ENCODE measurements around the gene TMEM108.

TMEM108 gene

DNA sequence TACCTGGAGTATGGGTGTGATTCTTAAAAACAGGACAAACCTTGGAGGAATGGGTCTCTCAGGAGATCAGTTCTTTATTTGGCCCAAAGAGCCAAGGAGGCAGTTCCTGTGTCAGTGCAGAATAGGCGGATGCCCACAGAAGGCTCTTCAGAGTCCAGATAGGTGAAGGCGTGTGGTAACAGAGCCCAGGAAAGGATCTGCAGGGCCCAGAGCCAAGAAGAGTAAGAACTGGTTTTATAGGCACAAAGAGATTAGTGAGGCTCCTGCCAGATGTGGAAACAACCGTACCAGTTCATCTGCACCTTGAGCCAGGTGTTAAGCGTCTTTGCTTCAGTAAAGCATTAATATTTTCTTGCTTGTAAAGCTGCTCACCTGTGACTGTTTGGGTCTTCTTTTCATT lies 221.6 kb downstream of the TMEM108 start:
- DNase-seq (ENCODE audit: extremely low spot score) = no peak
- ChIA-PET CTCF (no interaction called here), POLR2A (no interaction called here)
- TF ChIP-seq HDGF (IDR thresholded peaks at IDR 0.05; ENCODE audit: borderline replicate concordance) (no peak), NFRKB (IDR thresholded peaks at IDR 0.05) (no peak), TARDBP (IDR thresholded peaks at IDR 0.05) (no peak), PKNOX1 (IDR thresholded peaks at IDR 0.05) (no peak), LEF1 (IDR thresholded peaks at IDR 0.05; ENCODE audit: borderline replicate concordance) (no peak), FOXK2 (IDR thresholded peaks at IDR 0.05) (no peak), CTBP1 (IDR thresholded peaks at IDR 0.05; ENCODE audit: borderline replicate concordance) (no peak), L3MBTL2 (conservative IDR thresholded peaks at IDR 0.05) (no peak), ELF4 (IDR thresholded peaks at IDR 0.05) (no peak), SP1 (IDR thresholded peaks at IDR 0.05) (no peak), FOXM1 (IDR thresholded peaks at IDR 0.05; ENCODE audit: borderline replicate concordance) (no peak), ARNT (IDR thresholded peaks at IDR 0.05) (no peak), BHLHE40 (IDR thresholded peaks at IDR 0.05; ENCODE audit: borderline replicate concordance) (no peak)

GRCh38 chr3:133262333-133262732 lies 224.1 kb downstream of the TMEM108 start:
- TF ChIP-seq ELF4 (IDR thresholded peaks at IDR 0.05) (no peak), LEF1 (IDR thresholded peaks at IDR 0.05; ENCODE audit: borderline replicate concordance) (no peak), FOXM1 (IDR thresholded peaks at IDR 0.05; ENCODE audit: borderline replicate concordance) (no peak), HDGF (IDR thresholded peaks at IDR 0.05; ENCODE audit: borderline replicate concordance) (no peak), PKNOX1 (IDR thresholded peaks at IDR 0.05) (no peak)
- CTCF ChIA-PET = no interaction called here
- DNase-seq (ENCODE audit: extremely low spot score) = no peak
- POLR2A ChIA-PET = no interaction called here

GRCh38 chr3:133264920-133265319 lies 226.7 kb downstream of the TMEM108 start:
- ChIA-PET CTCF (no interaction called here), POLR2A (no interaction called here)
- TF ChIP-seq FOXA1 (IDR thresholded peaks at IDR 0.05) (no peak), SP1 (IDR thresholded peaks at IDR 0.05) (no peak), HDGF (IDR thresholded peaks at IDR 0.05; ENCODE audit: borderline replicate concordance) (no peak), ELF4 (IDR thresholded peaks at IDR 0.05) (no peak)
- no peak for DNase-seq (ENCODE audit: extremely low spot score)

DNA sequence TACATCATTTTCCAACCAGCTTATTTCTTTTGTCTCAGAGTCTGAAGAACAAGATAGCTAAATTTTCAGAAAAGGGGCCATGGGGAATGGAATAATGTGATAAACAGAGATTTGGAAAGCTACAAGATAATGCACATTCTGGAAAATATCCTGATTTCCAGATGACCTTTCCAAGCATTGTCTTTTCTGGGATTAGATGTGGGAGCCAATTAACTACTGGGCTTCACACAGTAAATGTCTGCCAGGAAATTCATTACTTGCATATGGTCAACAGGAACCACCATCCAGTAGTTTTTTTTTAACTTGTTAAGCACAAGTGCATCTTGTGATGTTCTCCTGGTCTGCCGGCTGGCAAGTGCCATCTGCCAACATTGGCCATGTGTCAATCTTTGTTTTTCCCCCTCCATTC lies 230.5 kb downstream of the TMEM108 start:
- TF ChIP-seq CTBP1 (IDR thresholded peaks at IDR 0.05; ENCODE audit: borderline replicate concordance) (no peak), ARNT (IDR thresholded peaks at IDR 0.05) (no peak), BHLHE40 (IDR thresholded peaks at IDR 0.05; ENCODE audit: borderline replicate concordance) (no peak), L3MBTL2 (conservative IDR thresholded peaks at IDR 0.05) (no peak), ELF4 (IDR thresholded peaks at IDR 0.05) (no peak), HDGF (IDR thresholded peaks at IDR 0.05; ENCODE audit: borderline replicate concordance) (no peak), TARDBP (IDR thresholded peaks at IDR 0.05) (no peak), SUZ12 (IDR thresholded peaks at IDR 0.05) (no peak), SP1 (IDR thresholded peaks at IDR 0.05) (no peak)
- POLR2A ChIA-PET = no interaction called here
- no peak for DNase-seq (ENCODE audit: extremely low spot score)
- CTCF ChIA-PET = no interaction called here

GRCh38 chr3:133269393-133269792 lies 231.2 kb downstream of the TMEM108 start:
- TF ChIP-seq ARNT (IDR thresholded peaks at IDR 0.05) (no peak), ZNF384 (IDR thresholded peaks at IDR 0.05) (no peak), PKNOX1 (IDR thresholded peaks at IDR 0.05) (no peak; the same call in 1 of the 2 replicates), FOXA1 (IDR thresholded peaks at IDR 0.05) (no peak), ELF4 (IDR thresholded peaks at IDR 0.05) (no peak), NFRKB (IDR thresholded peaks at IDR 0.05) (no peak), CTBP1 (IDR thresholded peaks at IDR 0.05; ENCODE audit: borderline replicate concordance) (no peak), HDGF (IDR thresholded peaks at IDR 0.05; ENCODE audit: borderline replicate concordance) (no peak)
- DNase-seq (ENCODE audit: extremely low spot score) = no peak
- ChIA-PET CTCF (no interaction called here), POLR2A (no interaction called here)

DNA sequence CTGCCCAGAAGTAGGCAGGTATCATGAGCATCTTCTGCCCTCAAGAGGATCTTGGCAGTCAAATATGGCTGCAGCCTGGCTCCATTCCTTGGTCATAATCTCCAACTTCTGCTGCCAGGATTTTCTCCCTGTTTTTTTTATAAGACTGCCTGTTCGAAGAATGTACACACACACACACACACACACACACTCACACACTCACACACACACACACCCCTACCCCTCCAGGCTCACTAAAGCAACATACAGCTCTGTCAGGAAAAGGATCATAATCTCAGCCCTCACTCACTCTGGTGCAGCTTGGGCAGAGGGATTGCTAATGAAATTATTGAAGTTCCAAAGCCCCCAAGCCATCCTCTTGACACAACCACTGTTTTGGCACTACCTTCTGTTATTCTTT lies 232.4 kb downstream of the TMEM108 start:
- DNase-seq (ENCODE audit: extremely low spot score) = no peak
- ChIA-PET CTCF (no interaction called here), POLR2A (no interaction called here)
- TF ChIP-seq HDGF (IDR thresholded peaks at IDR 0.05; ENCODE audit: borderline replicate concordance) (no peak), LEF1 (IDR thresholded peaks at IDR 0.05; ENCODE audit: borderline replicate concordance) (no peak), L3MBTL2 (conservative IDR thresholded peaks at IDR 0.05) (no peak), ARNT (IDR thresholded peaks at IDR 0.05) (no peak)

DNA sequence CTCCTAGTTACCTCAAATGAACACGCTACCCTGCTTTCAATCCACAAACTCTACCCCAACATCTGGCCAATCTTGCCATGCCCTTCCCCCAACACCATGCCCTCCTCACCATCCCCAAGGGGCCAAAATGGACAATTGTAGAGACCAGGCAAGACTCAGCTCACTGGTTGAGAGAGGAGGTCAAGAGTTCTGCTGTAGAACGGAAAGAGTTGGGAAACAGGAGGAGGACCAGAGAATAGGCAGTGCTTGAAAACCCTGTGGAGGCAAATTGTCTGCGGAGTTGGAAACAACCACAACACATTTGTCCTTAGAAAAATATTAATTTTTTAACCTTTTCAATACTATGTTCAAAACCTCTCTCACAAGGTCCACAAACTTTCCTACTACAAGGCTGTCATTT lies 232.9 kb downstream of the TMEM108 start:
- TF ChIP-seq ELF4 (IDR thresholded peaks at IDR 0.05) (no peak), SUZ12 (IDR thresholded peaks at IDR 0.05) (no peak), PKNOX1 (IDR thresholded peaks at IDR 0.05) (no peak), FOXM1 (IDR thresholded peaks at IDR 0.05; ENCODE audit: borderline replicate concordance) (no peak), ARNT (IDR thresholded peaks at IDR 0.05) (no peak), BHLHE40 (IDR thresholded peaks at IDR 0.05; ENCODE audit: borderline replicate concordance) (no peak), LEF1 (IDR thresholded peaks at IDR 0.05; ENCODE audit: borderline replicate concordance) (no peak), HDGF (IDR thresholded peaks at IDR 0.05; ENCODE audit: borderline replicate concordance) (no peak), FOXA1 (IDR thresholded peaks at IDR 0.05) (no peak), FOXK2 (IDR thresholded peaks at IDR 0.05) (no peak), TARDBP (IDR thresholded peaks at IDR 0.05) (no peak)
- ChIA-PET CTCF (no interaction called here), POLR2A (no interaction called here)
- DNase-seq (ENCODE audit: extremely low spot score) = no peak
